ENCODE measurements around the gene LIN28A.
"Not testable (repeated sequence)": the region's sequence is repeated elsewhere in the genome, so short reads cannot be mapped to it uniquely, and the experiment has no call there.

LIN28A gene, protein sequence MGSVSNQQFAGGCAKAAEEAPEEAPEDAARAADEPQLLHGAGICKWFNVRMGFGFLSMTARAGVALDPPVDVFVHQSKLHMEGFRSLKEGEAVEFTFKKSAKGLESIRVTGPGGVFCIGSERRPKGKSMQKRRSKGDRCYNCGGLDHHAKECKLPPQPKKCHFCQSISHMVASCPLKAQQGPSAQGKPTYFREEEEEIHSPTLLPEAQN

GRCh38 chr1:26410706-26411623, at the start of gene LIN28A:
TSS of gene LIN28A (plus strand) at chr1:26410817. CDS start at chr1:26410892, 75 bp downstream.
- no peak for DNase-seq (ENCODE audit: low spot score)

- DNase-seq (ENCODE audit: low spot score): no peak
These were observed 49.0 kb upstream of the LIN28A start for GRCh38 chr1:26361605-26362122.

DNA sequence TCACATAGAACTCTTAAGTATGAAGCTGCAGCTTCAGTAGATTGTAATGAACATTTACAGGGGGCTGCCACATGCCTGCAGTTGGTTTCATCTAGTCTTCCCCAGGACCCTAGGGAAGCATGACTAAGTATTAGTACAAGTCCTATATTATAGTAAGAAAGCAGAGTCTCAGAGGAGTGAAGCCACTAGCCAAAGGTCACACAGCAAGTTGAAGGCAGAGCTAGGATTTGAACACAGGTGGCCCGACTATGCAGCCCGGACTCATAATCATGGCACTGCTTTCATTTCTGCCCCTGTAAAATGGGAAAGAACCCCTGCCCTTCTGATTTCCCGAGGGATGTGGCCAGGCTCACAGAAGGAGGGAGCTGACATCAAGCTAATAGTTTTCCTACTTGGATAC, 48.3 kb upstream of the LIN28A start:
- DNase-seq (ENCODE audit: low spot score): no peak

- DNase-seq (ENCODE audit: low spot score): peak; percentile 81
These were observed 46.8 kb upstream of the LIN28A start for GRCh38 chr1:26363549-26364448.

DNA sequence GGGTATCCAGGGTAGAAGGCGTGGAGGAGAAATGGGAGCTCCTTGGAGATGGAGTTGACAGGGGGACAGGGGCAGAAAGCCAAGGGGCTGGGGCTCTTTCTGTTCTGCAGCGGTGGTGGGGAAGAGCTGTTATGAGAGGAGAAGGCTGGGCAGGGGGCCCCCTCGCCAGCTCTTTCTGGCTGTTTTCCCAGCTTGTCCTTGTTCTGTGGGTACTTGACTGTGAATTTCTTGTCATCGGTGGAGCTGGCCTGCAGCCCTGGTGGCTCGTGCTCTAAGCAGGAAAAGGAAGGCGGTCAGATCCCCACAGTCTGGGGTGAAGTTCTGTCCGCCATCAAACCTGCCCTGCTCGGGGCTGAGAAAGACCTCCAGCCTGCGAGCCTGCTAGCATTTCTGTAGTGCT, 45.7 kb upstream of the LIN28A start:
- no peak for DNase-seq (ENCODE audit: low spot score)

DNA sequence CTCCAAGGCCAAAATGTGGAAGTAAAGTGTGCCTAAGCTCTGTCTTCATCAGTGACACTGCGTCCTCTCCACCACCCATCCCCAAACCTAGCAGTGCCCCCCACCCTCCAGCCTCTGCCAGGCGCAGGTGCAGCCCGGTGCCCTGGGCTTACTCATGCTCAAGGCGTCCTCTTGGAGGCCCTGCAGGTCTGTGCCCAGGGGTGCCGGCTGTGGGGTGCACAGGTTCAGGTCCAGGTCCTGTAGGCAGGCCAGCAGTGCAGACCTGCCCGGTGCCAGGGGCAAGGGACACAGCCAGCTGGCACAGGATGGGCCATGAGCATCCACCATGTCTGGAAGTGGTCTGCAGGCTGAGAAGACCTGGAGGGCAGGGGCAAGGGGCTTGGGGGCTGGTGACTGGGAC, 43.2 kb upstream of the LIN28A start:
- DNase-seq (ENCODE audit: low spot score): no peak

DNA sequence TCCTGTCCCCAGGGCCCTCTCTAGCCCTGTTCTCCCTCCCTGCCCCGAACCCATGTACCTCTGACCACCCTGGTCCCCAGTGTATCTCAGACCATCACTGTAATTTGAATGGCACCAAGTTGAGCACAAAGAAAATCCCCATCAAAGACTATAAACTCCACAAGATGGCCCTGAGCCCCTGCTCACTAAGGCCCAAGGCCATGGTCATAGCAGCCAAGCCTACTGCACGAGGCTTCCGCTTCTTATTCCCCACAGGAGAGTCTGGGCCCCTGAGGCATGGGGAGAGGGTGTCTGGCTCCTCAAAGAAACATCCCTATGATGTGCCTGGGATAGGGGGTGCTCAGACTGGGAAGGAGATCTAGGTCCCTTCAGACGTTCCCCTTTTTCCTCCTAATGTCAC, 42.6 kb upstream of the LIN28A start:
- no peak for DNase-seq (ENCODE audit: low spot score)

DNA sequence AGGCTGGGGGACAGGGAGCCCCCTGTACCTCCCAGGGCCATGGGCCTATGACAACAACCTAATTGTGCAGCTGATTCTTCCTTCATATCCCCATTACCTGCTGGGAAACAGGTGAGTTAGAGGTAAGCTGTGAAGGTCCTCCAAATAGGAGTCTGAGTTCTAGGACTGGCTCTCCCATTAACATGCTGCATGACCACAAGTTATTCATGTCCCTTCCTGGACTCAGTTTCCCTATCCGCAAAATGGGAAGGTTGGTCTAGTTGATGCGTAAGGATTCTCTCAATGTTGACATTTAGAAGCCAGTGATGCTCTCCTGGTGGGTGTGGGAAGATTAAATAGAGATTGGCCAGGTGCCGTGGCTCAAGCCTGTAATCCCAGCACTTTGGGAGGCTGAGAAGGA, 42.1 kb upstream of the LIN28A start:
- DNase-seq (ENCODE audit: low spot score): no peak

DNA sequence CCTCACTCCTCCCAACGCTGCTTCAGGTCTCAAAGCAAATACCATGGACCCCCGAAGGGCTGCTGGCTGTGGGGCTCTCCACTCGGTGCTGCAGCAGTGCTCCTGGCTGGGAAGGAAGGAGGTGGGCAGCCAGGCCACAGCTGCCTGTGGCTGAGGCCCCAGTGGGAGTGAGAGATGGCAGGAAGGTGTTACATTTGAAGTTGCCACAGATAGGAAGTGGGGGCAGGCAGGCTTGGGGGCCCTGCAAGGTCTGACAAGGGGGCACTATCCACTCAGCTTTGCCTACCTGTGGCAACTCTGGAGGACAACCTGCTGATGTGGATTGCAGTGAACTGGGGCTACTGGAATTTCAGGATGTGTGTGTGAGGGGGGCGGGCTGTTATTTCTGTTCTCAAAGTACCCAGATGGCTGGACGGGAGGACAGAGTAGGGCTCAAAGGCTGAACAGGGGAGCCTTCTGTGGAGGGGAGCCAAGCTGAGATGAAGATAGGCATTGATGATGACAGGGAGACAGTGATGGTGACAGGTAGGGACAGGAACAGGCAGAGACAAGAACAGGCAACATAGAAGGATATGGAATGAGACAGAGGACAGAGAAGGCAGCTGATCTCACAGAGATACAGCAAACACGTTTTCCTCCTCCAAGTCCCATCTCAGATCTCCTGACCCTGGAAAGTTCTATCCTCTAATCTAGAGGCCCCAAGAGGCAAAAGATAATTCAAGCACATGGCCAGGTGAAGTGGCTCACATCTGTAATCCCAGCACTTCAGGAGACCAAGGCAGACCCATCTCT, 39.8 kb upstream of the LIN28A start:
- DNase-seq (ENCODE audit: low spot score): no peak

DNA sequence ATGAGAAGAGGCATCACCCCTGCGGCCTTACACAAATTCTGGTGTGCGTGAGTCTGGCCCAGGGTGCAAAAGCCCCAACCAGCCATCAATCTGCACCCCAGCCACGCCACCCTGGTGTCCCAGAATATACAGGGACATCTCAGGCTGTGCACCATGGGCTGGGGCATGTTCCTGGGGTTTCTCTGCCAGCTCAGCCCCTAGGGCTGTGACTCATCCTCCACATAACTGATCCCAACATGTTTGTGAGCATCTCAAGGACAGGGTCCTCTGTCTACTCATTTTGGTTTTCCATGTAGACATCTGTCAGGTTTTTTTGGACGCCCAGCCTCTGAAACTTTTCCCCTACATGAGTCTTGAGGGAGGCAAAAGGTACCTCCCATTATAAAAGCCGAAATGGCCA, 38.6 kb upstream of the LIN28A start:
- no peak for DNase-seq (ENCODE audit: low spot score)

- not testable (repeated sequence) for DNase-seq (ENCODE audit: low spot score)
These were observed 38.0 kb upstream of the LIN28A start, which contains the start of gene ZNF683 for GRCh38 chr1:26372611-26373010. TSS of gene ZNF683 (minus strand) at chr1:26372750. CDS start at chr1:26368571, 4,179 bp downstream.

GRCh38 chr1:26373281-26373680, 37.3 kb upstream of the LIN28A start:
- no peak for DNase-seq (ENCODE audit: low spot score)

- DNase-seq (ENCODE audit: low spot score): no peak
These were observed 36.8 kb upstream of the LIN28A start for GRCh38 chr1:26373789-26374188.

DNA sequence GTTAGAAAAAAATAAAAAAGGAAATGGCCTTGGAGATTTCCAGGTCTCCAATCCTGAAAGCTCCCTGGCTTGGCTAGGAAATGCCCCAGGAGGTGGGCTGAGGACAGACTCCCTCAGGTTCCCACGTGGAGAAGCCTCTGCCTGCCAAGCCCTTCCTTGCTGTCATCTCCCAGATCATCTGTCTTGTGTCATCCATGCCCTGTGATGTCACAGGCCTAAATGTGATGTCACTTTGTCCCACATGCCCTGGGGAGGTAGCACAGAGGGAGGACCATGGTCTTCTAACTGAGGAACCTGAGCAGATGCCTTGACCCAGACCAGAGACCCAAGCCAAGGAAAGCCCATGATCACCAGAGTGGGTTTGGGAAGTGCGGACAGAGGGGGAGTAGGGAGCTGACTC, 36.3 kb upstream of the LIN28A start:
- DNase-seq (ENCODE audit: low spot score): not testable (repeated sequence)

DNA sequence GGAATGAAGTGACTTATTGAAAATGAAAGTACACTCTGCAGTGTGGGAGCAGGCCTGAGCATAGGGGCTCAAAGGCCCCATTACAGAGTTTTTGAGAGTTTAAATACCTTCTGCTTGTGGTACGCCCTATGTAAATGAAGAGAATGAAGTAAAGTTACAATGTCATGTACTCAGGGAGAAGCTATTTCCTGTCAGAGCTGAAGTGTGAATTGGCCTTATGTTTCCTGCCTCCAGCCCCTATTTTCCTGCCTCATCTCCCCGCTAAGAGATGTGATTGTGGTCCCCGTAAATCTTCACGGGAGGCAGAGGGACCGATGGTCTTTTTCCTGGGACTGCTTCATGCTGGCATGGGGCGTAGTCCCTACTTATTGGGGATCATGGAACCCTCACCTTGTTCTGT, 35.5 kb upstream of the LIN28A start:
- no peak for DNase-seq (ENCODE audit: low spot score)

DNA sequence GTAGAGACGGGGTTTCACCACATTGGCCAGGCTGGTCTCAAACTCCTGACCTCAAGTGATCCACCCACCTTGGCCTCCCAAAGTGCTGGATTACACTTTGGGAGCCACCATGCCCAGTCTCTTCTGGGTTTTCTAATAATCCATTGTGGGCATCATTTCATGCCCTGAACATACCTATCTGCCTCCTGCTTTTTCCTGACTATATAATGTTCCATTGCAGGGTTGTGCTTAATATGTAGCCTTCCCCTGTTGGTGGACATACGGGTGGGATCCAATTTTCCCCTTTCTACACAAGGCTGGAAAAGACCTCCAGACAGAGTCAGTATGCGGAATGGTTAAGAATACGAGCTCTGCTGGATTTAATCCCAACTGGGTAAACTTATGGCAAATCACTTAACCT, 34.6 kb upstream of the LIN28A start:
- no peak for DNase-seq (ENCODE audit: low spot score)

DNA sequence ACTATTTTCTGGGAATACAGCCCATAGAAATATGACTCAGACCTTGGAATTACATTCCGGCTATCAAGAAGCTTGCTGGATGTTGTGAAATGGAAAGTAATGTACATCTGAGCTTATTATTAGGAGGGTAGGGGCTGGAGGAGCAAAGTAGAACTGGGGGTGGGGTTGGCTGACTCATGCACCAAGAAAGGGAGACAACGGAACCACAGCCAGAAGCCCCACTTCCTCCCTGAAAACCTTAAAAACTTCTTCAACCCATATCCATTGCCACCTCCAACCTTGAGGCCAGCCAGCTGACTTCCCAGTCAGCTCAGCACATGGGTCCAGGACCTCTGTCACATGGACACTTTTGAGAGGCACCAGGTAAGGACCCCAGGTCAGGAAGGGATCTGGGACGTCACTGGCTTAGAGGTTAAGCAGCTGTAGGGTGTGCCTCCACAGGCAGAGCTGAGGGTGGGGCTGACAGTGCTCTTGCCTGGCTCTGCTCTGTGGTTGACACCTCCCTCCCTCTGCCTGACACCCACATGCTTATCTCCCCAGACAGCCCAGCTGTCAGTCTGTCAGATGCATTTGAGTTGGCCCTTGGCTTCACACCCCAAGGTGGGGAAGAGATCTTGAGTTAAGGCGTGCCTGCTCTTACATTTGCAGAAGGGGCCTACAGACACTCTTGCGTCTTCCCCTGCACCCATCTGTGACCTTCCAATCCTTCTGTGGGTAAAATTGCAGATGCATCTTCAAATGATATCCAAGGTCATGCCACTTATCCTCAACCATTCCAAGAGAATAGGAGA, 32.3 kb upstream of the LIN28A start:
- DNase-seq (ENCODE audit: low spot score): peak; percentile 94

GRCh38 chr1:26378879-26379251, 31.8 kb upstream of the LIN28A start:
- no peak for DNase-seq (ENCODE audit: low spot score)

DNA sequence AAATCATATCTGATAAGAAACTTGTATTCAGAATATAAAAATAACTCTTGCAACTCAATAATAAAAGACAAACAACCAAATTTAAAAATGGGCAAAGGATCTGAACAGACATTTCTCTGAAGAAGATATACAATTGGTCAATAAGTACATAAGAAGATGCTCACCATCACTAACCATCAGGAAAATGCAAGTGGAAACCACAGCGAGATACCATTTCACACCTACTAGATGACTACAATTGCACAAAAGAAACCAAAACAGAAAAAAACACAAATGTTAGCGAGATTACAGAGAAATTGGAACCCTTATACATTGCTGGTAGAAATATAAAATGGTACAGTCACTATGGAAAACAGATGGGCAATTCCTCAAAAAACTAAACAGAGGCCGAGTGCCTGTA, 26.5 kb upstream of the LIN28A start:
- no peak for DNase-seq (ENCODE audit: low spot score)

DNA sequence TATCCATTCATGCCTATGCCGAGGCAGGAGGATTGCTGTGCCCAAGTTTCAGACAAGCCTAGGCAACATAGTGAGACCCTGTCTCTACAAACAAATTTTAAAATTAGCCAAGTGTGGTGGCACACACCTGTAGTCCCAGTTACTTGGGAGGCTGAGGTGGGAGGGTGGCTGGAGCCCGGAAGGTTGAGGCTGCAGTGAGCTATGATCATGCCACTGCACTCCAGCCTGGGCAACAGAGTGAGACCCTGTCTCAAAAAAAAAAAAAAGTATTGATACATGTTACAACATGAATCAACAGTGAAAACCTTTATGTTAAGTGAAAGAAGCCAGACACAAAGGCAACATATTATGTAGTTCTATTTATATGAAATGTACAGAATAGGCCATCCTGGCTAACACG, 25.6 kb upstream of the LIN28A start:
- not testable (repeated sequence) for DNase-seq (ENCODE audit: low spot score)

GRCh38 chr1:26387447-26387846, 23.2 kb upstream of the LIN28A start:
- no peak for DNase-seq (ENCODE audit: low spot score)

All from hepatic stellate cell (primary cell).